NCI-H1105 (cell line): ENCODE results near the gene USF1.
"Not testable (repeated sequence)": the region's sequence is repeated elsewhere in the genome, so short reads cannot be mapped to it uniquely, and the experiment has no call there.

Experiments used
- DNase-seq: peaks from one replicate; lab custom pipeline; 2025; lab: John Stamatoyannopoulos, UW

Gene USF1

DNA sequence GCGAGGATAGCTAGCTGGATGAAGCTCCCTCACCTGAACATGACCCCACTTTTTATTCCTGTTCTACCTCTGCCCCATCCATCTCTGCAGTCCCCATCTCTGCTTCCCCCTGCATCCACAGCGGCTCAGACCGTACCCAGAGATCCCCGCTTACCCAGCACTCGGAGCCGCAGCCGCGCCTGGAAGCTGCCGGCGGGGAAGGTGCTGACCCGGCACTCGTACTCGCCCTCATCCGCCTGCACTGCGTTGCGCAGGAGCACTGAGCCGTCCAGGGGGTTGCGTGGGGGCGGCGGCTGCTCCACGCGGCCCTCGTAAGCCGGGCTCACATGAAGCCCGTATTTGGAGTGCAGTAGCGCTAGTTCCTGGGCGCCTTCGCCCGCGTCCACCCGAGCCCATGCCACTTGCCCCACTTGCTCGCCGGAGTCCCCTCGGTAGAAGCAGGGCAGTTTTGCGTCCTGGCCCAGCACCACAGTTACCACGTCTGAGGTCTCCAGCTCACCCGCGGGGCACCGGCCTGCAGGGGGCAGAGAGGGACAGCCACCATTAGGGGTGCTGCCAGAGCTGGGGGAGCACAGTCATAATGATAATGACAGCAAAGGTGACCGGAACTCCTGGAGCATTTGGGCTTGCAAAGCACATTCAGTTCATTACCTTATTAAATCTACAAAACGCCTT, 33.8 kb upstream of the USF1 start:
- no peak for DNase-seq

DNA sequence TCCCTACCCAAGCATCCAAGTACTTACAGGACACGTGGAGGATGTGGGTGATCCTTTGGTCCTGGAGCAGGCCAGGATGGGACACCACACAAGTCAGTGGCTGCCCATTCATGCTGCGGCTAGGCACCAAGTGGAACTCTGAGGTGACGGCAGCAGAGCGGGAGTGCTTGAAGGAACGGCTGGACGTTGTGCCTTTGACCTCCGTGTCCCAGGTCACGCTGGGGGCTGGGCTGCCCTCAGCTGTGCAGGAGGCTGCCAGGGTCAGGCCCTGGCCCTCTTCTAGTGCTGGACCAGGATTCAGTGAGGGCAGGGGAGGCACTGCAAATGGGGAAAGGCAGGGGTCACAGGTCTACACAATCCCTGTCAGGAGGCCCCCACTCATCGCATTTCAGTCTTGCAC, 31.6 kb upstream of the USF1 start:
- no peak for DNase-seq

GRCh38 chr1:161076410-161076809, 30.6 kb upstream of the USF1 start:
- no peak for DNase-seq

GRCh38 chr1:161074676-161075368, 29.0 kb upstream of the USF1 start:
- DNase-seq: peak; percentile 2

DNA sequence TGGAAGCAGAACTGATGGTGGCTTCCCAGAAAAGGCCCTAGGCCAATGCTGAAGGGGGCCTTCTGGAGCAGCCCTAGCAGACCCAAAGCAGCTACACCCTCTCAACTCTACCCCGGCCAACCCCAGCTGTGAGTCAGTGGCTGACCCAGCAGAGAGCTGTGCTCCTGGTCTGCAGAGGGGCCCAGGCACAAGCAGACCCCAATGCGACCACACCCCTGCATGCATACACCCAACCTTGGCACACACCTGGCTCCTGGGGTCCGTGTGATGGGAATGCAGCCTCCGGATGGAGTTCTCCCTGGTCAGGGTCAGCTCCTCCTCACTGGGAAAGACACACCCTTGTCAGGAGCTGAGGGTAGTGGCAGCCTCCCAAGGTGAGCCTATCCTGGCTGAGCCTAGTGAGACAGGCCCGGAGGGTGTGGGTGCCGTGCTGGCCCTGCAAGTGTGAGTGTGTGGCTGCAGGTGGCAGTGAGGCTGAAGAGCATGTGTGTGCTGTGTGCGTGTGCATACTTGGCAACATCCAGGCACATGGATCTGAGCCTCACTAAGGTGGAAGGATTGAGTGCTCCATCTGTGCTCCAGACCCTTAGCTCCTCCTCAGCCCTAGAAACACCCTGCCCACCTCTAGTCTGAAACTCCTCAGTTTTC, 27.8 kb upstream of the USF1 start:
- no peak for DNase-seq

DNA sequence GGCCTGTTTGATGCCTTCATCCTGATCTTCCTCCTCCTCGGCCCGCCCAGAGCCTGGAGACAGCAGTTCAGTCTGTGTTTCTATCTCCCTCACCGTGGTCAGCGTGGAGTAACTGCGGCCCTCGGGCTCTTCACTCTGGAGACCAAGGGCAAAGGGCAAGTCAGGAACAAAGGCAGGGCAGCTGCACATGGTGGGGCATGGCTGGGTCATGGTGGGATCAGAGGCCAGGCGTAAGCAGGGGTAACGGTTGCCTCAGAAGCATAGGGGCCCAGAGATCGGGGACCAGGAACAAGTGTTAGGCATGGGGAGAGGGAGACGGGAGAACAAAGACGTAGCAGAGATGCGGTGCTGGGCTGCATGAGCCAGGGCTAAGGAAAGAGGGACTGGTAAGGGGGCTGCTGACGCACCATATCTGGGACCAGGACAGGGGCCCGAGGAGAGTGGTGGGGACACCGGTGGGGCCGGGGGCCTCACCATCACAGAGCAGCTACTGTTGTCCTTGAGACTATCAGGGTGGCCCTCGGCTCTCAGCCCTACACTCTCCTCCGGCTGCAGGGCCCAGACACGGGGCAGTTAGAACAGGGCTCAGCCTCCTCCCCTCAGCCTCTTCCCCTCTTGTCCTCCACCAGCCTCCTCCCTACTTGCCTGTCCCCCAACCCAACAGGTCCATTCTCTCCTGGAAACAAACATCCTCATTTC, 27.1 kb upstream of the USF1 start:
- no peak for DNase-seq

GRCh38 chr1:161071886-161072371, 26.2 kb upstream of the USF1 start:
- no peak for DNase-seq

GRCh38 chr1:161070761-161071160, 25.0 kb upstream of the USF1 start:
- DNase-seq: no peak

DNA sequence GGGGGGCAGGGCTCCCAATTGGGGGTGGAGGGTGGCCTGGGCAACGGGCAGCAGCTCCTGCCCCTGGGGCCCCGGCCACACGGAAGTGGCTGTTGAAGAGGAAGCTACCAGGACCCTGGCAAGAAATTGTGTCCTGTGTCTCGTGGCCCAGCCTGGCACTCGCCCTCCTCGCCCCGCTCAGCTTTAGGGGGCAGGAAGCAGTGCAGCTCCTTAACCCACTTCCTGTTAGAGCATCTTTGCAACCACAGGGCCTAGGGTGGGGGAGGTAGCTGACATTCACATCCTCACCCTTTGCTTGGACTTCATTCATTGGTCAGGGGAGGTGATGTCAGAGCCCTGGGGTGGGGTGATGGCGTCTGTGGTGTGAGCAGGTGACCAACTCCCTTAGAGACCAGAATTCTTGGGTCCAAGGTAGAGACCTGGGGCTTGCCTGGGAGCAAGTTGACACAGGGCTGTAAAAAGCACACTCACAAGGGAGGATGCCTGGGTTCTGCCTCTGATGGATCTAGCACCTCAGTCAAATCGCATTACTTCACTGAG, 24.0 kb upstream of the USF1 start, which contains the start of gene ARHGAP30:
Gene ARHGAP30, minus strand, starts transcription at position 161 of the 540 bp plus-strand sequence. CDS start 267 bp downstream, outside the sequence.
- DNase-seq: no peak

GRCh38 chr1:161069241-161069640, 23.5 kb upstream of the USF1 start:
- no peak for DNase-seq

DNA sequence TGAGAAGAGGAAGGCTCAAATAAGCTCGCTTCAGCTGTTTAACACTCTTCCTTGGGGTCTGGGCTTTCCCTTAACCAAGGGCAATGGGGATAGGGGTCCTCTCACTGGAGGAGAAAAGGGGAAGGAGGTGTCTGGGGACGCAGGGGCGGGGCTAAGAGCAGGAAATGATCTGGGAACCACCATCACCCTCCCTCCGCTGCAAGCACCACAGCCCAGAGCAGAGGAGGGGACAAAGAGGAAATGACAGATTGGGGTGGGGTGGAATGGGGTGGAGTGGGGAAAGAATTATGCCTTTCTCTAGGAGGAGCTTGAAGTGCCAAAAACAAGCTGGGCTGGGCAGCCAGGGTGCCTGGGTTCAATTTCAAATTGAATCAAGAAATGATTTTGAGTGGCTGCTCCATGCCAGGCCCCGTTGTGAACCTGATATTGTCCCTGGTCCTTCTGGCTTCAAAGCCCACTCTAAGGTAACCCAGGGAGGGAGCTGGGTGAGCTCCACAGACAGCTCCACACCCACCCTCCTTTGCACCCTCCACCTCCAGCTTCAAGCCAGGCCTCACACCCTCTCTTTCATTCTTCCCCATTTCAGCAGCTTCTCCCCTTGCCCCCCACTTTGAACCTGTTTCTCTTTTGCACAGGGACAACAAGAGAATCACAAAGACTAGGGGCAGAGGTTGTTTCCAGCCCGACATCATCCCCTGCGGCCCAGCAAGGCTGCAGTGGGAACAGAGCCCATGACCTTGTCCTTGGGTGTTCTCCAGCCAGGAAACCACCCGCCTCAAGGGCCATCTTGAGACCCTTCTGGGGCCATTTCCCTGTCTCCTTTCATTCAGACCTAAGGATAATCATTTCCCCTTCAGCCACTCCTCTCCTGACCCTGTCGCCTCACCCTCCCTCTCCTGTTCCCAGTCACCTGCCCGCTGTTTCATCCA, 22.8 kb upstream of the USF1 start:
- DNase-seq: no peak

DNA sequence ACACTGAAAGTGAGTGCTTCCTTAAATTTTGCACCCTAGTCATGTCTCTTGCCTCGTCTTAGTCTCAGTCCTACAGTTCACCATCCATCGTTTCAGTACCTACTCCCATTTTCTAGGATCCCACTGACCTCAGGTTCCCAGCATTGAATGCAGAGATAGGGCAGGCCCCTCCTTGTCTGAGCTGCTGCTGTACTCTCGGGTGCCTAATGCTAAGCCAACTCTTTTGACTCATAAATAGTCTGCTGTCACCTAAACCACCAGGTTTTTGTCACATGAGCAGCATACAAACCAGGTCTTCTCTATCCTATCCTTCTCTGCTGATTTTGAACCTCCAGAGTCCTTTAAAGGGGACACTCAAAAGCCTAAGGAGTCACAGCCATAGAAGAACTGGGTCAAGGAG, 20.9 kb upstream of the USF1 start:
- no peak for DNase-seq

- DNase-seq: not testable (repeated sequence)
These were observed 19.9 kb upstream of the USF1 start for GRCh38 chr1:161065681-161066080.

- not testable (repeated sequence) for DNase-seq
These were observed 18.2 kb upstream of the USF1 start for GRCh38 chr1:161063936-161064335.

DNA sequence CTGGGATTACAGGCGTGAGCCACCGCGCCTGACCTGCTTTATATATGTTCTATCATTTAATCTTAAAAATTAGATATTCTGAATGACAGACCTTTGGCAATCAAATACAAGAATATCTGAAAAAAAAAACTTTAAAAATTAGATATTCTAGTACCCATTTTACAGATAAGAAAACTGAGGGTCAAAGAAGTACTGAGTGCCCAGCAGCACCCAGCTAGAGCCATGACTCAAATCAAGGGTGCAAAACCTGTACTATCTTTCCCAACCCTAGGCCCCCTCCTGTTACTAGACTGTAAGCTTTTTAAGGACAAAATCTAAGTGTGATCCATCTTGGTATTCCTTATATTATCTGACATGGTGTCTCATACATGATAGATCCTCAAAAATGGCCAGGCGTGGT, 15.6 kb upstream of the USF1 start:
- no peak for DNase-seq

DNA sequence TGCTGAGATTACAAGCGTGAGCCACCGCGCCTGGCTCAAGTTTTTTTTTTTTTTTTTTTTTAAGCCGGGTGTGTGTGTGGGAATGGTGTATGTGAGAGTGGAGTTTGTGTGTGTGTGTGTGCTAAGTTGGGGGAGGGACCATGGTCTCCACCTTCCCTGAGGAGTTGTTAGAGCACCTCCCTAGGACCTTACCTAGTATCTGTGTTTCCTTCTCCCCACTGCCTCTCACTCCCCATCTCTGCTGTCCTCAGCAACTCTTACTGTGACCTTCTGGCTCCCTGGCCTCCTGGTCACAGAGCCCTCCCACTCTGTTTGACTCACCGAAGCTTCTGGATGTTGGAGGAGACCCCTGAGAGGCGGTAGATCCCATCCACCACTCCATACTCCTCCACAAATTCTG, 13.5 kb upstream of the USF1 start:
- DNase-seq: no peak

- no peak for DNase-seq
These were observed 9.0 kb upstream of the USF1 start for GRCh38 chr1:161054805-161055204.

GRCh38 chr1:161054232-161054631, 8.5 kb upstream of the USF1 start:
- DNase-seq: no peak

GRCh38 chr1:161052899-161053298, 7.1 kb upstream of the USF1 start:
- no peak for DNase-seq

GRCh38 chr1:161051219-161051618, 5.4 kb upstream of the USF1 start:
- DNase-seq: no peak
